AG08395 (cell line): Measurements from ENCODE around the gene ARL5A.
"Not testable (repeated sequence)": the region's sequence is repeated elsewhere in the genome, so short reads cannot be mapped to it uniquely, and the experiment has no call there.

ENCODE experiments used
- DNase-seq: peaks from one replicate; pipeline ENCODE4 v3.0.0; 2012; ENCODE audit warnings: mixed read lengths, low spot score

ARL5A gene

DNA sequence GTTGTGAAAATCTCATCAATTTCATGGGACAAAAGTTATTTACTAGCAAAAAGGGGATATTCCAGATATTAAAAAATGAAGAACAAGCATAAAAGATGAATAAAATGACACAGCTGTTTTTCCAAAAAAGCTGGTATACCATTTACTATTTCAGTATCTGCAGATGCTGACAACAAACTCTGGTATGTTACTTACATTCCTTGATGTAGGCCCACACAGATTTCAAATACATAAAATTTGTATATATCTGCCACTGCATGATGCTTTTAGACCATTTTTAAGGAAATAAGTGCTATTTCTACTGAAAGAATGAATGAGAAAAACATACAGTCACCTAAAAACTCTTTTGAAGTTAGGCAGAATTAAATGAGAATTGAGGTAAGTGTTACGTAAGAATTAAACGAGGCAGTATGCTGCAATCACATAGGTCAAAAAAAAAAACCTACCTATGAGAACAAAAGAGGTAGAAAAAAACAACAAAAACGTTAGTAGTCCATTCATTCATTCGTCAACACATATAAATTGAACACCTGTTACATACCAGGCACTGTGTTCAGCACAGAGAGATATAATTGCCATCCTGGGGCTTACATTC is 32.5 kb downstream of the ARL5A start:
- no peak for DNase-seq

DNA sequence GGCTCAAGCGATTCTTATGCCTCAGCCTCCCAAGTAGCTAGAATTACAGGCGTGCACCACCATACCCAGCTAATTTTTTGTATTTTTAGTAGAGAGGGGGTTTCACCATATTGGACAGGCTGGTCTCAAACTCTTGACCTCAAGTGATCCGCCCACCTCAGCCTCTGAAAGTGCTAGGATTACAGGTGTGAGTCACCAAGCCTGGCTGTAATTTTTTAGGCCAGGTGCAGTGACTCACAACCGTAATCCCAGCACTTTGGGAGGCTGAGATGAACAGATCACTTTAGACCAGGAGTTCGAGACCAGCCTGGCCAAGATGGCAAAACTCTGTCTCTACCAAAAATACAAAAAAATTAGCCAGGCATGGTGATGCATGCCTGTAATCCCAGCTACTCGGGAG is 33.8 kb downstream of the ARL5A start:
- DNase-seq: not testable (repeated sequence)

DNA sequence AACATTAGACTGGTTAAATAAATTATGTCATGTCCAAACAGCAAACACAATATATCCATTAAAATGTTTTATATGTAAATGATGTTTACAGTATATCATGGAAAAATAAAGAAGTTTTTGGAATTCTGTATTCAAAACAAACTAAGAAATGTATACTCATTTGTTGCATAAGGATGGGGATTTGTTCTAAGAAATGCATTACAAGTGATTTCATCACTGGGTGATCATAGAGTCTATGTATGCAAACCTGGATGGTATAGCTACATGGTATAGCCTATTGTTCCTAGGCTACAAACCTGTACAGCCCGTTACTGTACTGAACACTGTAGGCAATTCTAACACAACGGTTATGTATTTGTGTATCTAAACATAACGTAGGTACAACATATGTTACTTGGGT is 35.1 kb downstream of the ARL5A start:
- no peak for DNase-seq

GRCh38 chr2:151792589-151792988 is 35.6 kb downstream of the ARL5A start:
- DNase-seq: no peak

DNA sequence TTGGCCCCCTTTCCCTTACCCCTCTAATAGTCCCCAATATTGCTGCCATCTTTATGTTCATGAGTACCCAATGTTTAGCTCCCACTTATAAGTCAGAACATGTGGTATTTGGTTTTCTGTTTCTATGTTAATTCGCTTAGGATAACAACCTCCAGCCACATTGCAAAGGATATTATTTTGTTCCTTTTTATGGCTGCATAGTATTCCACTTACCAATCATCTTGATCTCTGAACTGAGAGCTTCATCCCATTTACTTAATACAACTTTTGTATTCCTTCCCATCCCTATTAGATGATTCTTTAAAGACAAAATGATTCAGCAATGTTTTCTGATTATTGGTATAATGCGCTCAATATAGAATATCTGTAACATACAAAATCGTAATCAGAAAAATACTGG is 36.7 kb downstream of the ARL5A start:
- no peak for DNase-seq

GRCh38 chr2:151790689-151791088 is 37.5 kb downstream of the ARL5A start:
- no peak for DNase-seq

DNA sequence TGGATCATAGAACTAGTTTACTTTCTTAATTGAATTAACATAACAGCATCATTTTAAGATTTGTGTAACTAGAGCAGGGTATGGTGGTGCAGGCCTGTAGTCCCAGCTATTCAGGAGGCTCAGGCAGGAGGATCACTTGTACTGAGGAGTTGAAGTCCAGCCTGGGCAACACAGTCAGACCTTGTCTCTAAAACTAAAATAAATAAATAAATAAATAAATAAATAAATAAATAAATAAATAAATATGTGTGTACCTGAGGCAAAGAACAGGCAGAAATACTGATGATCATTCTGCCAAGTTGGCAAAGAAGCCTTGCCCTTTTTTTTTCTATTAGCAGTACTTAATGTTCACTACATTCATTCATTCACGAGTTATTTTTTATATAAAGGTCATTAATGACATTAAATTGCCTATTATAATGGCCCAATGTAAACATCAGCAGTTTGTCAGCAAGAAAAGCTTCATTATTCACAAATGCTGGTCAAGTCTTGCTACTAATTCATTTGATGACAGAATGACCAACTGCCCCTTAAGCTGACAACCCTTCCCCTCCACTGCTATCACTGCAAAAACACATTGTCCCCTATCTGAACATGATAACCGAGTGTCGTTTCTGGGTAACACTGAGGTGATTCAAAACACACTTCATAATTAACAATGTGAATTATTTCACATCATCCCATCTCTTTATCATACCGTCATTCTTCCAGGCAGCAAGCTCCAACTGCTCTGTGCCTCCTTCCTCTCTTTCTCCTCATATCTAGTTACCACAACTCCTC is 39.0 kb downstream of the ARL5A start:
- no peak for DNase-seq

- DNase-seq: no peak
Observed at GRCh38 chr2:151786483-151786882, 41.7 kb downstream of the ARL5A start.

DNA sequence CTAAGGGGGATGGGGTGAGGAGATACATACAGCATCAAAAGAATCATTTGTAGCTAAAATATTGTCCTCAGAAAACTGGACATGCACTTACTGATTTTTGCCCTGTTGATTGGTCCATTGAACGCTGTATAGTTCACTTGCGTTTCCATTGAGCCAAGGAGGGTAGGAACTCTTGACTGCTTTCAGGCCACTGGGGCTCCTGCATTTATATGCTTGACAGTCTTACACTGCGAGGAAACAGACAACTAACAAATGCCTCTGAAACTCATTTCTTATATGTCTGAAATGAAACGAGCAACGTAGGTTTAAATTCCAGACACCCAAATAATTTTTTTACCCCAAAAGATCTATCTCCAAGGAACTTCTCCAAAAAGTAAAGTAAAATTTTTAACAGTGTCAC is 42.1 kb downstream of the ARL5A start:
- no peak for DNase-seq

DNA sequence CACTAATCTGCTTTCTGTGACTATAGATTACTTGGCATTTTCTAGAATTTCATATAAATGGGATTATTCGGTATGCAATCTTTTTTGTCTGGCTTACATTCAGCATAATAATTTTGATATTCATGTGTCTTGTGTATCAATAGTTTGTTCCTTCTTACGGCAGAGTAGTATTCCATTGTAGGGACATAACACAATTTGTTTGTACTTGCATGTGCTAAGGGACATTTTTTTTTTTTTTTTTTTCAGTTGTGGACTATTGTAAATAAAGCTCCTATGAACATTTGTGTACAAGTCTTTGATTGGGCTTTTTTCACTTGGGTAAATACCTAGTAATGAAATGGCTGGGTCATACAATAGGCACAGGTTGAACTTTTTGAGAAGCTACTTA is 45.1 kb downstream of the ARL5A start:
- DNase-seq: no peak

- DNase-seq: no peak
Observed at GRCh38 chr2:151782378-151783132, 45.7 kb downstream of the ARL5A start.

DNA sequence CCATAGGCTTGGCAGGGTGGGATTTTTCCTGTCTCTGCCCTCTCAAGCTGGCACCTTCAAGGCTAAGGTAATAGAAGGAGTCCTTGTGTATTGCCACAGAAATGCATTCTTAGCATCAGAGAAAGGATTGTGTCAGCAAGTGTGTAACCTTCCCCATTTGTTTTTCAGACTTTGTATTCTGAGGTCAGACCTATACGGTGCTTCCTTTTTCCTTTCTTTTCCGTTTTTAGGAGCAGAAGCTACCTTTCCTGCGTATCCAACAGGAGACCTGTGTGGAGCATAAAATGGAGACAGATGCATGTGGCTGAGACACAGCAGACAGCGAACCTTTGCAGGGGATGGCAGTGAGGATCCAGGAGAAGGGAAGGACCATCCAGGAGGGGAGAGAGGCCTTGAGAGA is 46.6 kb downstream of the ARL5A start:
- no peak for DNase-seq

DNA sequence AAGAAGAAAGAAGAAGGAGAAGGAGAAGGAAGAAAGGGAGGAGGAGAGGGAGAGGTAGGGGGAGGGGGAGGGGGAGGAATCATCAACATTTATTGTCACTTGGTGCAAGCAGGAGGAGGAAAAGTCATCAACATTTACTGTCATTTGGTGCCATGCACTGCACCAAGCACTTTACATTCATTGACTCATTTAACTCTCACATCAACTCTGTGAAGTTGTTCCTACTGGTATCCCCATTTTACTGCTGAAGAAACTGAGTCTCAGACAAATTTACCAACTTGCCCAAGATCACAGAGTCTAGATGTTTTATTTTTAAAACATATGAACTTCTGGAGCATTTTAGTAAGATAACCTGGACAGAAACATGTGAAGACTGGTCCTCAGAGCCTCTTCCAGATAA is 47.3 kb downstream of the ARL5A start:
- DNase-seq: no peak

DNA sequence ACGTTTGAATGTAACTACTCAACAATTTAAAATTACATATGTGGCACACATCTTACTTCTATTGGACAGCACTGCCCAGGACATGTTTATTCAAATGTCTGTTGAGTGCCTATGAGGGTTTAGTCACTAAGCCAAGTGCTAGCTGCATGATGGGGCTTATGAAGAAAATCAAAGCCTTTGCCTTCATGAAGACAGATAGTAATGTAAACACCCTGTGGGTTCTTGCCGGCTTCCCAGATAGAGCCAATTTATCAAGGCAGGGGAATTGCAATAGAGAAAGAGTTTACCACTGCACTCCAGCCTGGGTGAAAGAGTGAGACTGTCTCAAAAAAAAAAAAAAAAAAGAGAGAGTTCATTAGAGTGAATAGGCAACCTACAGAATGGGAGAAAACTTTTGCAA is 50.3 kb downstream of the ARL5A start:
- no peak for DNase-seq

GRCh38 chr2:151777487-151777886 is 50.7 kb downstream of the ARL5A start:
- no peak for DNase-seq

DNA sequence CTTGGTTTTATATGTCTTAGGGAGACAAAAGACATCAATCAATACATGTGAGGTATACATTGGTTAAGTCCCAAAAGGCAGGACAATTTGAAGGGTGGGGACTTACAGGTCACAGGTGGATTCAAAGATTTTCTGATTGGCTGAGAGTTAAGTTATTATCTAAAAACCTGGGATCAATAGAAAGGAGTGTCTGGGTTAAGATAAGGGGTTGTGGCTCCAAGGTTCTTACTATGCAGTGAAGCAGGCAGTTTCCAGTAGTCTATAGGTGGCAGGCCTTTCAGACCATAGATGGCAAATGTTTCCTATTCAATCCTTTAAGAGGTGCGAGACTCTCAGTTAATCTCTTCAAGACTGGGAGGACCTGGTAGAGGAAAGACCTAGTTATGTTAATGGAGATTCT is 51.9 kb downstream of the ARL5A start:
- no peak for DNase-seq

- peak; percentile 8 for DNase-seq
Observed at GRCh38 chr2:151775057-151775740, 53.0 kb downstream of the ARL5A start.

GRCh38 chr2:151774506-151774905 is 53.7 kb downstream of the ARL5A start:
- DNase-seq: peak; percentile 64

- DNase-seq: peak; percentile 86
Observed at GRCh38 chr2:151771599-151772358, 56.4 kb downstream of the ARL5A start.

DNA sequence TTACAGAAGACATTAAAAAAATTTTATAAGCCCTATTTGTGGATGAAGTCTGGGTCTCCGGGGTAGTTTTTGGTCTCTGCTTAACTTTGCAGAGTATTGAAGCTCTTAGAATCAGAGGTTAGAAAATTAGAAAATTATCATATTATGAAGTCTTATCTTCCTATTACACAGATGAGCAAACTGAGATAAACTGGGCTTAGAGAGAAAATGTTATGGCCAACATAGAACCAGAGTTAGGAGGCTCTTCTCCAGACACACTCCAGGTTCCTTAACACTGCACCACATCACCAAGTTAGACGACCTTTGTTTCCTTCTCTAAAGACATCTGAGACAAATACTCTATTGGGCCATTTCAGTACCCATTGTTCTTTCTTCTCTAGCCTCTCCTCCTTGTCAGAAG is 57.2 kb downstream of the ARL5A start:
- no peak for DNase-seq

DNA sequence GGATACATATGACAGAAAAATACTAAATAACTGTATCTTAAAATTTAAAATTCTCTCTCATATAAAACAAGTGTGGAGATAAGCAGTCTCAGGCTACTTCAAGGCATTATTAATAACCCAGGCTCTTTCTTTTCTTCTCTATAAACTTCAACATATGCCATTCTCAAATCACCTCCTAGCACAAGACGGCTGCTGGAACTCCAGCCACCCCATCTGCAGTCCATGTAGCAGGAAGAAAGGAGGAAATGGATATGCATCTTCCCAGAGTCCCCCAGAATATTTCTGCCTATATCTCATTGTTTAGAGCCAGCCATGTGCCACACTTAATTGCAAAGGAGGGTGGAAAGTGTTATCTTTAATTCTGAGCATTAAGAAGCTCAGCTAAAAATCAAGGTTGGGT is 58.6 kb downstream of the ARL5A start:
- no peak for DNase-seq

DNA sequence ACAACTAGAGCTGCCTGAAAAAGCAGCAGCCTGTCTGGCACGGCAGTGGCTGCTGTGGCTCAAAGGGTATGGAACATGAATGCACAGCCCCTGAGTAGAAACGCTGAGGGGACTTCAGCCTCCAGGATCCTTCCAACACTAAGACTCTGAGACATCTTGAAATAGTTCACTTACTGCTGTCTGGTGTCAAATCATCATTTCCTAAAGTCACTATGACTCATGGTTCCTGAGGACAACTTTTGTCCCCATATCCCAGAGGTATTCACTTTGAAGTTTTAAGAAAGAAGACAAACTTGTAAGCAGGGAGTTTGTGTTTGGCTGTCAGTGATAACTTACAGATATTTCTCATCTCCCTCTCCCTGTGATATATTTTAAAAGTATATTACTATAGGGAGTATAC is 60.7 kb downstream of the ARL5A start:
- DNase-seq: peak; percentile 31
